MG63 (cell line): ENCODE measurements around the gene MOB1A. TPM values are rescaled to one million over a fixed set of nuclear protein-coding genes. Genes with fewer than 3 reads are reported as not detected.
"Not testable (repeated sequence)": the region's sequence is repeated elsewhere in the genome, so short reads cannot be mapped to it uniquely, and the experiment has no call there.

Experiments
- DNase-seq: peaks from one replicate; pipeline ENCODE4 v3.0.0-alpha.2; 2020
- H3K27me3 ChIP-seq: fragments of 250-450 bp; sonication (Bioruptor Pico); 2 replicates; pipeline ENCODE4 v1.5.1; 2020; ENCODE audit warnings: mild to moderate bottlenecking, moderate library complexity
- H3K36me3 ChIP-seq: fragments of 250-450 bp; sonication (Bioruptor Pico); 2 replicates; pipeline ENCODE4 v1.5.1; 2020; ENCODE audit warnings: mild to moderate bottlenecking, moderate library complexity
- H3K4me3 ChIP-seq: fragments of 250-450 bp; sonication (Bioruptor Pico); 2 replicates; pipeline ENCODE4 v1.5.1; 2020; ENCODE audit warnings: mild to moderate bottlenecking, moderate library complexity
- H3K9me3 ChIP-seq: fragments of 250-450 bp; sonication (Bioruptor Pico); 2 replicates; pipeline ENCODE4 v1.5.1; 2020; ENCODE audit warnings: mild to moderate bottlenecking, moderate library complexity
- total RNA-seq: library from RNA; depleted of rRNA; stranded (reverse); fragments of >200 nt; shearing (Covaris generic); gene quantifications from 2 replicates; pipeline ENCODE4 v1.2.3, GENCODE V29; 2014; ENCODE audit warnings: low replicate concordance

MOB1A gene
- total RNA-seq, 1 experiment from 2014 or later = 95.6 TPM

GRCh38 chr2:74204436-74204835, 25.8 kb upstream of the MOB1A start:
- H3K36me3 ChIP-seq = peaks cover 90% of the 10 kb centered on the region
- H3K4me3 ChIP-seq = no peak overlapping the region
- no peak for DNase-seq
- H3K27me3 ChIP-seq = no peaks in the 10 kb centered on the region
- H3K9me3 ChIP-seq = no peaks in the 10 kb centered on the region

GRCh38 chr2:74201596-74201995, 22.9 kb upstream of the MOB1A start:
- H3K4me3 ChIP-seq = peak overlapping the region; percentile 100
- DNase-seq = no peak
- no peaks in the 10 kb centered on the region for H3K27me3 ChIP-seq
- no peaks in the 10 kb centered on the region for H3K9me3 ChIP-seq
- H3K36me3 ChIP-seq = peaks cover 71% of the 10 kb centered on the region

GRCh38 chr2:74201196-74201595, 22.5 kb upstream of the MOB1A start:
- H3K9me3 ChIP-seq = no peaks in the 10 kb centered on the region
- no peak for DNase-seq
- peak overlapping the region; percentile 100; the same call in 1 of the 2 replicates for H3K4me3 ChIP-seq
- peaks cover 67% of the 10 kb centered on the region for H3K36me3 ChIP-seq
- H3K27me3 ChIP-seq = no peaks in the 10 kb centered on the region

GRCh38 chr2:74199871-74200305, 21.2 kb upstream of the MOB1A start:
- peaks cover 54% of the 10 kb centered on the region for H3K36me3 ChIP-seq
- H3K4me3 ChIP-seq = peak overlapping the region; percentile 100
- H3K27me3 ChIP-seq = no peaks in the 10 kb centered on the region
- DNase-seq = no peak
- no peaks in the 10 kb centered on the region for H3K9me3 ChIP-seq

- peak overlapping the region; percentile 100 for H3K4me3 ChIP-seq
- no peaks in the 10 kb centered on the region for H3K9me3 ChIP-seq
- DNase-seq = no peak
- H3K36me3 ChIP-seq = peaks cover 48% of the 10 kb centered on the region
- no peaks in the 10 kb centered on the region for H3K27me3 ChIP-seq
Observed at GRCh38 chr2:74199275-74199701, 20.6 kb upstream of the MOB1A start.

GRCh38 chr2:74198461-74199274, 20.0 kb upstream of the MOB1A start, which contains the start of gene MTHFD2:
Gene MTHFD2, plus strand, starts transcription at chr2:74198615. Its CDS starts 27 bp downstream, at chr2:74198642.
- H3K36me3 ChIP-seq = peaks cover 42% of the 10 kb centered on the region
- H3K27me3 ChIP-seq = no peaks in the 10 kb centered on the region
- no peaks in the 10 kb centered on the region for H3K9me3 ChIP-seq
- H3K4me3 ChIP-seq = peak within 1 kb of the TSS; percentile 100
- DNase-seq = peak; percentile 97

- peak overlapping the region; percentile 100 for H3K4me3 ChIP-seq
- no peak for DNase-seq
- no peaks in the 10 kb centered on the region for H3K27me3 ChIP-seq
- no peaks in the 10 kb centered on the region for H3K9me3 ChIP-seq
- peaks cover 35% of the 10 kb centered on the region for H3K36me3 ChIP-seq
Observed at GRCh38 chr2:74198023-74198460, 19.4 kb upstream of the MOB1A start.

- no peak for DNase-seq
- Histone ChIP-seq H3K36me3 (peaks cover 25% of the 10 kb centered on the region), H3K27me3 (no peaks in the 10 kb centered on the region), H3K9me3 (no peaks in the 10 kb centered on the region), H3K4me3 (no peak overlapping the region)
Observed at GRCh38 chr2:74197049-74197448, 18.4 kb upstream of the MOB1A start.

GRCh38 chr2:74194799-74195198, 16.1 kb upstream of the MOB1A start:
- DNase-seq = no peak
- Histone ChIP-seq H3K36me3 (peaks cover 13% of the 10 kb centered on the region), H3K9me3 (no peaks in the 10 kb centered on the region), H3K4me3 (no peak overlapping the region), H3K27me3 (no peaks in the 10 kb centered on the region)

- Histone ChIP-seq H3K27me3 (no peaks in the 10 kb centered on the region), H3K36me3 (no peaks in the 10 kb centered on the region), H3K9me3 (no peaks in the 10 kb centered on the region), H3K4me3 (no peak overlapping the region)
- no peak for DNase-seq
Observed at GRCh38 chr2:74191596-74192380, 13.1 kb upstream of the MOB1A start.

- Histone ChIP-seq H3K9me3 (no peaks in the 10 kb centered on the region), H3K4me3 (no peak overlapping the region), H3K27me3 (no peaks in the 10 kb centered on the region), H3K36me3 (no peaks in the 10 kb centered on the region)
- DNase-seq = no peak
Observed at GRCh38 chr2:74188696-74189095, 10.0 kb upstream of the MOB1A start.

- no peaks in the 10 kb centered on the region for H3K36me3 ChIP-seq
- H3K9me3 ChIP-seq = no peaks in the 10 kb centered on the region
- H3K4me3 ChIP-seq = no peak overlapping the region
- DNase-seq = peak; percentile 92
- H3K27me3 ChIP-seq = no peaks in the 10 kb centered on the region
Observed at GRCh38 chr2:74188018-74188601, 9.4 kb upstream of the MOB1A start.

- not testable (repeated sequence) for H3K9me3 ChIP-seq, DNase-seq, H3K4me3 ChIP-seq, H3K27me3 ChIP-seq, H3K36me3 ChIP-seq
Observed at GRCh38 chr2:74186706-74187105, 8.0 kb upstream of the MOB1A start.

- H3K27me3 ChIP-seq = no peaks in the 10 kb centered on the region
- no peak overlapping the region for H3K4me3 ChIP-seq
- no peaks in the 10 kb centered on the region for H3K9me3 ChIP-seq
- no peak for DNase-seq
- H3K36me3 ChIP-seq = no peaks in the 10 kb centered on the region
Observed at GRCh38 chr2:74186038-74186437, 7.4 kb upstream of the MOB1A start.

- H3K27me3 ChIP-seq = no peaks in the 10 kb centered on the region
- DNase-seq = no peak
- no peaks in the 10 kb centered on the region for H3K9me3 ChIP-seq
- H3K36me3 ChIP-seq = no peaks in the 10 kb centered on the region
- H3K4me3 ChIP-seq = no peak overlapping the region
Observed at GRCh38 chr2:74183878-74184277, 5.2 kb upstream of the MOB1A start.

GRCh38 chr2:74181739-74182138, 3.1 kb upstream of the MOB1A start:
- Histone ChIP-seq H3K27me3 (no peaks in the 10 kb centered on the region), H3K9me3 (no peaks in the 10 kb centered on the region), H3K4me3 (no peak overlapping the region), H3K36me3 (peaks cover 3% of the 10 kb centered on the region)
- no peak for DNase-seq
